Measurements from ENCODE around the gene ALS2CL. TPM values are rescaled to one million over a fixed set of nuclear protein-coding genes. Genes with fewer than 3 reads are reported as not detected.
A peak's percentile ranks its signal among the peaks of the same experiment; 100 is the strongest.

ALS2CL gene
- total RNA-seq, 1 experiment from 2014 or later = 4.2 TPM

- DNase-seq (ENCODE audit: low read depth) = no peak
Measured at GRCh38 chr3:46665763-46666452, 27.6 kb downstream of the ALS2CL start.

- no peak for DNase-seq (ENCODE audit: low read depth)
Measured at GRCh38 chr3:46664971-46665762, 28.3 kb downstream of the ALS2CL start.

GRCh38 chr3:46664188-46664970 is 29.1 kb downstream of the ALS2CL start:
- DNase-seq (ENCODE audit: low read depth) = no peak

GRCh38 chr3:46663591-46664135 is 29.8 kb downstream of the ALS2CL start:
- DNase-seq (ENCODE audit: low read depth) = peak; percentile 49

GRCh38 chr3:46662771-46663551 is 30.5 kb downstream of the ALS2CL start:
- no peak for DNase-seq (ENCODE audit: low read depth)

- DNase-seq (ENCODE audit: low read depth) = no peak
Measured at GRCh38 chr3:46661776-46662766, 31.4 kb downstream of the ALS2CL start.

- no peak for DNase-seq (ENCODE audit: low read depth)
Measured at GRCh38 chr3:46660543-46661523, 32.6 kb downstream of the ALS2CL start.

GRCh38 chr3:46660003-46660402 is 33.5 kb downstream of the ALS2CL start:
- DNase-seq (ENCODE audit: low read depth) = peak; percentile 41

- no peak for DNase-seq (ENCODE audit: low read depth)
Measured at GRCh38 chr3:46659285-46659684, 34.2 kb downstream of the ALS2CL start.

- DNase-seq (ENCODE audit: low read depth) = no peak
Measured at GRCh38 chr3:46656778-46657556, 36.5 kb downstream of the ALS2CL start.

- no peak for DNase-seq (ENCODE audit: low read depth)
Measured at GRCh38 chr3:46655271-46655670, 38.2 kb downstream of the ALS2CL start.

- no peak for DNase-seq (ENCODE audit: low read depth)
Measured at GRCh38 chr3:46651084-46651483, 42.4 kb downstream of the ALS2CL start.

GRCh38 chr3:46649436-46649835 is 44.0 kb downstream of the ALS2CL start:
- peak; percentile 62 for DNase-seq (ENCODE audit: low read depth)

GRCh38 chr3:46648096-46648495 is 45.4 kb downstream of the ALS2CL start:
- no peak for DNase-seq (ENCODE audit: low read depth)

- peak; percentile 82 for DNase-seq (ENCODE audit: low read depth)
Measured at GRCh38 chr3:46646700-46647099, 46.8 kb downstream of the ALS2CL start.

- DNase-seq (ENCODE audit: low read depth) = no peak
Measured at GRCh38 chr3:46643701-46644100, 49.8 kb downstream of the ALS2CL start.

- DNase-seq (ENCODE audit: low read depth) = no peak
Measured at GRCh38 chr3:46642971-46643370, 50.5 kb downstream of the ALS2CL start.

- no peak for DNase-seq (ENCODE audit: low read depth)
Measured at GRCh38 chr3:46640927-46641326, 52.6 kb downstream of the ALS2CL start.

Data from HT1080 (cell line).